HCT116 (cell line): ENCODE data around the gene FGGY. TPM values are rescaled to one million over a fixed set of nuclear protein-coding genes. Genes with fewer than 3 reads are reported as not detected.

Experiments used
- ATAC-seq: fragments of 200-7000 bp; cut with Tn5 transposase; 2 replicates; pipeline ENCODE4 v1.9.1; 2020; ENCODE audit warnings: mild to moderate bottlenecking, moderate library complexity
- BruUV-seq: library from RNA; stranded (reverse); fragments of 400-500 nt; replicated peaks from 2 replicates; lab custom pipeline; 2021; lab: Mats Ljungman, UMichigan
- CTCF ChIA-PET: fragments of 300-600 bp; sonication (Branson Sonifier 250); formaldehyde crosslinking; loops from one replicate; lab custom pipeline; 2021; ENCODE audit warnings: antibody characterized with exemption; lab: Charles Lee
- POLR2A ChIA-PET: fragments of 300-600, 350-600 bp; sonication (Branson Sonifier 250); formaldehyde crosslinking; loops from one replicate; lab custom pipeline; 2021; ENCODE audit warnings: antibody characterized with exemption; lab: Charles Lee
- RAD21 ChIA-PET, 2 experiments: fragments of 300-600 bp; sonication (Branson Sonifier 250); formaldehyde crosslinking; loops; one replicate each; lab custom pipeline; 2023; ENCODE audit warnings: low total read pairs in 2 of 2; ENCODE audit not compliant: uncharacterized antibody in 2 of 2, unreplicated experiment in 2 of 2, low non-redundant PET in 1 of 2; lab: Charles Lee
- DNase-seq: peaks from one replicate; pipeline ENCODE4 v3.0.0-alpha.2; 2010; ENCODE audit warnings: low read depth, low spot score
- H2AFZ ChIP-seq: fragments of 200-600 bp; shearing (Covaris generic), sonication (generic); 2 replicates; pipeline ENCODE4 v1.6.1; 2017; ENCODE audit warnings: low read depth, mixed run types, mixed read lengths, antibody characterized with exemption, low read length; ENCODE audit not compliant: poor library complexity, severe bottlenecking
- H3K27ac ChIP-seq: 2 replicates; pipeline ENCODE4 v1.5.1; 2012; ENCODE audit warnings: low read depth, low read length
- H3K27me3 ChIP-seq: fragments of 200-600 bp; sonication (generic); 2 replicates; pipeline ENCODE4 v1.6.1; 2016; ENCODE audit warnings: mixed run types, low read length, mixed read lengths; ENCODE audit not compliant: insufficient read depth
- H3K36me3 ChIP-seq, 2 experiments: fragments of 200-500 bp in 1 of 2; fragments of 200-600 bp in 1 of 2; sonication (Bioruptor generic) in 1 of 2; sonication (generic) in 1 of 2; 2 replicates each; pipeline versions ENCODE4 v1.5.1 to v1.6.1; 2014 to 2016; ENCODE audit warnings: low read length in 2 of 2, inconsistent platforms in 1 of 2, mixed read lengths in 1 of 2, mixed run types in 1 of 2; ENCODE audit not compliant: insufficient read depth in 2 of 2, control insufficient read depth in 1 of 2
- H3K4me1 ChIP-seq, 2 experiments: fragments of 200-600 bp in 1 of 2; sonication (generic) in 1 of 2; 2 replicates each; pipeline versions ENCODE4 v1.5.1 to v1.6.1; 2012 to 2017; ENCODE audit warnings: low read length in 2 of 2, inconsistent platforms in 1 of 2, mild to moderate bottlenecking in 1 of 2, mixed read lengths in 1 of 2, mixed run types in 1 of 2, moderate library complexity in 1 of 2; ENCODE audit not compliant: insufficient read depth in 2 of 2, control insufficient read depth in 1 of 2
- H3K4me2 ChIP-seq: fragments of 200-600 bp; sonication (generic); 2 replicates; pipeline ENCODE4 v1.6.1; 2017; ENCODE audit warnings: mixed run types, low read length, mixed read lengths
- H3K4me3 ChIP-seq, 2 experiments: fragments of 200-600 bp in 1 of 2; sonication (generic) in 1 of 2; replicated peaks in 1 of 2; 2 replicates each; pipeline ENCODE4 v1.5.1; 2011 to 2016; ENCODE audit warnings: low read length in 2 of 2, control low read depth in 1 of 2, low read depth in 1 of 2, mild to moderate bottlenecking in 1 of 2, mixed read lengths in 1 of 2, mixed run types in 1 of 2
- H3K79me2 ChIP-seq: fragments of 200-600 bp; sonication (generic); 2 replicates; pipeline ENCODE4 v1.6.1; 2017; ENCODE audit warnings: mild to moderate bottlenecking, mixed run types, low read length, moderate library complexity, mixed read lengths; ENCODE audit not compliant: insufficient read depth
- H3K9ac ChIP-seq: fragments of 200-600 bp; sonication (generic); 2 replicates; pipeline ENCODE4 v1.6.1; 2016; ENCODE audit warnings: low read length, mixed read lengths
- H3K9me2 ChIP-seq: fragments of 200-600 bp; sonication (generic), shearing (Covaris generic); 2 replicates; pipeline ENCODE4 v1.6.1; 2017; ENCODE audit warnings: mixed run types, mild to moderate bottlenecking, moderate library complexity; ENCODE audit not compliant: insufficient read depth
- H3K9me3 ChIP-seq, 2 experiments: fragments of 200-500 bp in 1 of 2; fragments of 200-600 bp in 1 of 2; sonication (Bioruptor generic) in 1 of 2; sonication (generic) in 1 of 2; 2 replicates each; pipeline ENCODE4 v1.6.1; 2014 to 2017; ENCODE audit warnings: low read length in 2 of 2, mixed read lengths in 2 of 2, inconsistent platforms in 1 of 2, low read depth in 1 of 2, mild to moderate bottlenecking in 1 of 2, mixed run types in 1 of 2, moderate library complexity in 1 of 2; ENCODE audit not compliant: control insufficient read depth in 1 of 2, insufficient read depth in 1 of 2
- H4K20me1 ChIP-seq: fragments of 200-600 bp; sonication (generic), shearing (Covaris generic); 2 replicates; pipeline ENCODE4 v1.6.1; 2017; ENCODE audit warnings: mixed run types, mild to moderate bottlenecking, moderate library complexity; ENCODE audit not compliant: insufficient read depth
- CBX3 ChIP-seq: IDR thresholded peaks from 2 replicates; pipeline ENCODE4 v1.6.1; 2012; ENCODE audit warnings: low read depth
- CEBPB ChIP-seq: IDR thresholded peaks from 2 replicates; pipeline ENCODE4 v1.6.1; 2012; ENCODE audit warnings: low read depth
- EZH2 ChIP-seq: fragments of 200-600 bp; sonication (generic); IDR thresholded peaks from 2 replicates; pipeline ENCODE4 v1.6.1; 2017; ENCODE audit warnings: antibody characterized with exemption, mixed run types
- FOSL1 ChIP-seq: IDR thresholded peaks from 2 replicates; pipeline ENCODE4 v1.6.1; 2012; ENCODE audit warnings: low read depth
- POLR2AphosphoS5 ChIP-seq: IDR thresholded peaks from 2 replicates; pipeline ENCODE4 v1.6.1; 2011; ENCODE audit warnings: mild to moderate bottlenecking, low read depth, low read length, moderate library complexity
- RAD21 ChIP-seq: IDR thresholded peaks from 2 replicates; pipeline ENCODE4 v1.6.1; 2012; ENCODE audit warnings: low read depth, mild to moderate bottlenecking
- REST ChIP-seq: IDR thresholded peaks from 2 replicates; pipeline ENCODE4 v1.6.1; 2012; ENCODE audit warnings: low read depth
- SIN3A ChIP-seq: IDR thresholded peaks from 2 replicates; pipeline ENCODE4 v1.6.1; 2012; ENCODE audit warnings: low read depth
- SRF ChIP-seq: IDR thresholded peaks from 2 replicates; pipeline ENCODE4 v1.6.1; 2012; ENCODE audit warnings: low read depth
- YY1 ChIP-seq: IDR thresholded peaks from 2 replicates; pipeline ENCODE4 v1.6.1; 2011; ENCODE audit warnings: low read length, low read depth, moderate library complexity, mild to moderate bottlenecking; ENCODE audit not compliant: insufficient replicate concordance; ENCODE audit errors: extremely low read depth
- ZNF274 ChIP-seq: fragments of 200-500 bp; sonication (Bioruptor generic); IDR thresholded peaks from 2 replicates; pipeline ENCODE4 v1.6.1; 2014; ENCODE audit warnings: mild to moderate bottlenecking, low read depth, low read length, inconsistent platforms
- intact Hi-C: fragments of 100-400 bp; cut with micrococcal nuclease; formaldehyde crosslinking; loops from 2 replicates; pipeline ENCODE4 v1.10.0; 2022
- total RNA-seq: library from RNA; stranded (reverse); gene quantifications from one replicate; pipeline ENCODE4 v1.2.1, GENCODE V29; 2021; ENCODE audit not compliant: unreplicated experiment
- TF ChIP-seq, protein P1 (sequence below): IDR thresholded peaks from 2 replicates; pipeline ENCODE4 v1.6.1; 2012

FGGY gene
- total RNA-seq, 1 experiment from 2014 or later = 10.6 TPM

- BruUV-seq = no TSS peak
- H3K27me3 ChIP-seq = no peaks in the 10 kb centered on the region
- H3K36me3 ChIP-seq = no peaks in the 10 kb centered on the region
- ATAC-seq = no peak
- H3K9me3 ChIP-seq = no peaks in the 10 kb centered on the region
- H3K27ac ChIP-seq = no peak overlapping the region
- no peaks in the 10 kb centered on the region for H4K20me1 ChIP-seq
- H3K79me2 ChIP-seq = no peaks in the 10 kb centered on the region
- H2AFZ ChIP-seq = no peak overlapping the region
- peaks cover 3 to 9% of the 10 kb centered on the region in 2 experiments; a peak in 2 of 4 replicates for H3K4me1 ChIP-seq
- H3K4me2 ChIP-seq = no peak overlapping the region
- TF ChIP-seq POLR2AphosphoS5 (no peak), CEBPB (no peak), FOSL1 (no peak), YY1 (no peak), REST (no peak), SRF (no peak), ZNF274 (no peak), RAD21 (no peak), SIN3A (no peak), CBX3 (no peak), EZH2 (no peak)
- TF ChIP-seq, protein P1, sequence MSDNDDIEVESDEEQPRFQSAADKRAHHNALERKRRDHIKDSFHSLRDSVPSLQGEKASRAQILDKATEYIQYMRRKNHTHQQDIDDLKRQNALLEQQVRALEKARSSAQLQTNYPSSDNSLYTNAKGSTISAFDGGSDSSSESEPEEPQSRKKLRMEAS = no peak
- TF ChIP-seq, all 23 proteins: peak for 0
- no peak for DNase-seq
- intact Hi-C loops = no loop called here
- ChIA-PET POLR2A (no interaction called here), CTCF (no interaction called here), RAD21 (no interaction called here)
- Histone ChIP-seq H3K9me2 (0 out of 2 replicates have a peak, but pooled peaks cover 5% of the 10 kb centered on the region), H3K9ac (no peak overlapping the region), H3K4me3 (no peak overlapping the region)
Observed at GRCh38 chr1:59561796-59562195, 264.9 kb downstream of the FGGY start.
